HEK293 (cell line): ENCODE results near the gene CCSER1.
A peak's percentile ranks its signal among the peaks of the same experiment; 100 is the strongest.

Experiments
- CTCF ChIA-PET: fragments of 350-600 bp; formaldehyde crosslinking; extraction: SDS; loops from one replicate; lab custom pipeline; 2021; ENCODE audit warnings: antibody characterized with exemption; lab: Yijun Ruan, JAX
- POLR2A ChIA-PET: fragments of 300-600 bp; formaldehyde crosslinking; extraction: SDS; loops from one replicate; lab custom pipeline; 2020; ENCODE audit warnings: antibody characterized with exemption, inconsistent platforms; lab: Yijun Ruan, JAX
- H3K27ac ChIP-seq: fragments of 200-500 bp; sonication (Bioruptor generic); 2 replicates; pipeline ENCODE4 v1.5.1; 2014; ENCODE audit warnings: low read depth, low read length, control low read depth, inconsistent platforms; ENCODE audit errors: extremely low read depth
- H3K36me3 ChIP-seq, 2 experiments: fragments of 200-500 bp in 1 of 2; sonication (Bioruptor generic) in 1 of 2; 1 replicate in 1 of 2; 2 replicates in 1 of 2; pipeline ENCODE4 v1.5.1; 2014 to 2017; ENCODE audit warnings: inconsistent platforms in 2 of 2, low read length in 2 of 2; ENCODE audit not compliant: control insufficient read depth in 2 of 2, insufficient read depth in 1 of 2
- H3K4me1 ChIP-seq: fragments of 200-500 bp; sonication (Bioruptor generic); 2 replicates; pipeline ENCODE4 v1.5.1; 2014; ENCODE audit warnings: mild to moderate bottlenecking, low read length, inconsistent platforms; ENCODE audit not compliant: control insufficient read depth, insufficient read depth
- H3K4me3 ChIP-seq: 2 replicates; pipeline ENCODE4 v1.5.1; 2011; ENCODE audit warnings: low read depth, mild to moderate bottlenecking, control low read depth, low read length, moderate library complexity
- H3K9me3 ChIP-seq: fragments of 200-500 bp; sonication (Bioruptor generic); 2 replicates; pipeline ENCODE4 v1.5.1; 2014; ENCODE audit warnings: low read depth, low read length, inconsistent platforms; ENCODE audit not compliant: control insufficient read depth, insufficient read depth
- ATF2 ChIP-seq: fragments of 450-650 bp; formaldehyde crosslinking; IDR thresholded peaks from 2 replicates; pipeline ENCODE4 v1.5.1; 2016; ENCODE audit warnings: missing biosample characterization, missing genetic modification characterization, low read depth
- EGR2 ChIP-seq: fragments of 450-650 bp; formaldehyde crosslinking; IDR thresholded peaks from 2 replicates; pipeline ENCODE4 v1.5.1; 2016; ENCODE audit warnings: low read depth, missing biosample characterization, missing genetic modification characterization
- HOXA7 ChIP-seq: sonication (generic); formaldehyde crosslinking; IDR thresholded peaks from 2 replicates; pipeline ENCODE4 v1.8.1; 2022; ENCODE audit warnings: missing genetic modification reagents, borderline replicate concordance
- KLF7 ChIP-seq: fragments of 450-650 bp; formaldehyde crosslinking; IDR thresholded peaks from 2 replicates; pipeline ENCODE4 v1.5.1; 2016; ENCODE audit warnings: missing biosample characterization, missing genetic modification characterization, borderline replicate concordance
- MZF1 ChIP-seq: fragments of 450-650 bp; formaldehyde crosslinking; IDR thresholded peaks from 2 replicates; pipeline ENCODE4 v1.5.1; 2017; ENCODE audit warnings: missing biosample characterization, missing genetic modification characterization, borderline replicate concordance
- SP2 ChIP-seq: fragments of 450-650 bp; formaldehyde crosslinking; IDR thresholded peaks from 2 replicates; pipeline ENCODE4 v1.5.1; 2016; ENCODE audit warnings: missing biosample characterization, missing genetic modification characterization
- WT1 ChIP-seq: fragments of 450-650 bp; formaldehyde crosslinking; IDR thresholded peaks from 2 replicates; pipeline ENCODE4 v1.5.1; 2016; ENCODE audit warnings: missing biosample characterization, missing genetic modification characterization
- ZEB2 ChIP-seq: fragments of 450-650 bp; formaldehyde crosslinking; IDR thresholded peaks from 2 replicates; pipeline ENCODE4 v1.5.1; 2016; ENCODE audit warnings: missing biosample characterization, missing genetic modification characterization
- ZNF155 ChIP-seq: fragments of 450-650 bp; formaldehyde crosslinking; IDR thresholded peaks from 2 replicates; pipeline ENCODE4 v1.5.1; 2016; ENCODE audit warnings: missing biosample characterization, missing genetic modification characterization
- ZNF211 ChIP-seq: fragments of 450-650 bp; formaldehyde crosslinking; IDR thresholded peaks from 2 replicates; pipeline ENCODE4 v1.5.1; 2016; ENCODE audit warnings: low read depth, missing biosample characterization, missing genetic modification characterization
- ZNF416 ChIP-seq: fragments of 450-650 bp; formaldehyde crosslinking; IDR thresholded peaks from 2 replicates; pipeline ENCODE4 v1.5.1; 2016; ENCODE audit warnings: missing biosample characterization, missing genetic modification characterization
- ZNF488 ChIP-seq: fragments of 450-650 bp; formaldehyde crosslinking; IDR thresholded peaks from 2 replicates; pipeline ENCODE4 v1.5.1; 2016; ENCODE audit warnings: missing biosample characterization, missing genetic modification characterization
- ZNF514 ChIP-seq: fragments of 450-650 bp; formaldehyde crosslinking; IDR thresholded peaks from 2 replicates; pipeline ENCODE4 v1.5.1; 2016; ENCODE audit warnings: missing biosample characterization, missing genetic modification characterization
- ZNF560 ChIP-seq: fragments of 450-650 bp; formaldehyde crosslinking; IDR thresholded peaks from 2 replicates; pipeline ENCODE4 v1.5.1; 2017; ENCODE audit warnings: missing biosample characterization, missing genetic modification characterization, borderline replicate concordance
- ZNF561 ChIP-seq: fragments of 450-650 bp; IDR thresholded peaks from 2 replicates; pipeline ENCODE4 v1.5.1; 2018; ENCODE audit warnings: missing biosample characterization, missing genetic modification characterization, borderline replicate concordance
- ZNF654 ChIP-seq: fragments of 450-650 bp; formaldehyde crosslinking; IDR thresholded peaks from 2 replicates; pipeline ENCODE4 v1.5.1; 2016; ENCODE audit warnings: low read depth, missing biosample characterization, missing genetic modification characterization
- ZNF707 ChIP-seq: fragments of 450-650 bp; formaldehyde crosslinking; IDR thresholded peaks from 2 replicates; pipeline ENCODE4 v1.5.1; 2016; ENCODE audit warnings: missing biosample characterization, missing genetic modification characterization
- ZNF76 ChIP-seq: fragments of 450-650 bp; formaldehyde crosslinking; IDR thresholded peaks from 2 replicates; pipeline ENCODE4; 2016; ENCODE audit warnings: low read depth, missing biosample characterization, missing genetic modification characterization, borderline replicate concordance
- ZSCAN16 ChIP-seq: fragments of 450-650 bp; formaldehyde crosslinking; IDR thresholded peaks from 2 replicates; pipeline ENCODE4 v1.5.1; 2016; ENCODE audit warnings: missing biosample characterization, missing genetic modification characterization
- TF ChIP-seq, protein P1 (sequence below): fragments of 450-650 bp; formaldehyde crosslinking; IDR thresholded peaks from 2 replicates; pipeline ENCODE4 v1.5.1; 2016; ENCODE audit warnings: missing biosample characterization, missing genetic modification characterization
- TF ChIP-seq, protein P2 (sequence below): fragments of 450-650 bp; formaldehyde crosslinking; conservative IDR thresholded peaks from 2 replicates; pipeline ENCODE4 v1.5.1; 2016; ENCODE audit warnings: low read depth, missing biosample characterization, missing genetic modification characterization

CCSER1 gene

GRCh38 chr4:91116861-91117260, 989.7 kb downstream of the CCSER1 start:
- no peaks in the 10 kb centered on the region for H3K9me3 ChIP-seq
- no peak overlapping the region for H3K27ac ChIP-seq
- POLR2A ChIA-PET: no interaction called here
- CTCF ChIA-PET: interaction anchor here (0.6 to 1.1 kb wide), 6 partner anchors 392 to 1605 kb away, joined by 3 to 4 read pairs (median 4); no protein-coding TSS in a partner anchor
- no peak for TF ChIP-seq ZNF560 (tag by site-specific recombination)
- TF ChIP-seq ZSCAN16 (tag by site-specific recombination): no peak
- no peak for TF ChIP-seq ZEB2 (tag by site-specific recombination)
- no peak for TF ChIP-seq WT1
- no peak for TF ChIP-seq SP2 (tag by site-specific recombination)
- TF ChIP-seq ATF2 (tag by site-specific recombination): no peak
- no peak for TF ChIP-seq ZNF561 (tag by site-specific recombination)
- TF ChIP-seq ZNF155 (tag by site-specific recombination): no peak
- TF ChIP-seq ZNF654 (tag by site-specific recombination): peak; percentile 46
- H3K36me3 ChIP-seq: no peaks in the 10 kb centered on the region
- H3K4me3 ChIP-seq: no peak overlapping the region
- no peaks in the 10 kb centered on the region for H3K4me1 ChIP-seq

DNA sequence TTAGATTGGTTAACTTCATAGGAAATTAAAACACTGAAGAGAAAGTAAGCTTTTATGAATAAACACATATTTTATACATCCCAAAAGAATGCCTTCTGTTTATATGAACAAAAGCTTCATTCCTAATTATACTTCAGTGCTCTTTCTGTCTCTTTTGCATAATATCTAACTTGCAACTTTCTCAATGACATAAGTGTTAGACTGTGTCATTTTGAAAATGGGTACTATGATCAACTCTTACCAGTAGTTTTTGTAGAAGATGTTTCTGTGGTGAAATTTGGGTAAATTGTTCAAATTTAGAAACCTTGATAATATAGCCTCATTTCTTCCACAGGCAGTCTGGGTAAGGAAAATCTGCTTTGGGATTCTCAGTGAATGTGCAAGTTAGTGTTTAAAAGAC, 991.4 kb downstream of the CCSER1 start:
- no peak overlapping the region for H3K4me3 ChIP-seq
- no peaks in the 10 kb centered on the region for H3K36me3 ChIP-seq
- POLR2A ChIA-PET: no interaction called here
- TF ChIP-seq ZNF514 (tag by site-specific recombination) (no peak), ZNF211 (tag by site-specific recombination) (no peak), HOXA7 (CRISPR knock-in tag) (no peak), EGR2 (tag by site-specific recombination) (no peak), MZF1 (tag by site-specific recombination) (no peak), ZNF707 (tag by site-specific recombination) (no peak), KLF7 (no peak), ZNF488 (tag by site-specific recombination) (no peak), ZNF416 (no peak), ZNF76 (tag by site-specific recombination) (no peak)
- TF ChIP-seq, protein P1, sequence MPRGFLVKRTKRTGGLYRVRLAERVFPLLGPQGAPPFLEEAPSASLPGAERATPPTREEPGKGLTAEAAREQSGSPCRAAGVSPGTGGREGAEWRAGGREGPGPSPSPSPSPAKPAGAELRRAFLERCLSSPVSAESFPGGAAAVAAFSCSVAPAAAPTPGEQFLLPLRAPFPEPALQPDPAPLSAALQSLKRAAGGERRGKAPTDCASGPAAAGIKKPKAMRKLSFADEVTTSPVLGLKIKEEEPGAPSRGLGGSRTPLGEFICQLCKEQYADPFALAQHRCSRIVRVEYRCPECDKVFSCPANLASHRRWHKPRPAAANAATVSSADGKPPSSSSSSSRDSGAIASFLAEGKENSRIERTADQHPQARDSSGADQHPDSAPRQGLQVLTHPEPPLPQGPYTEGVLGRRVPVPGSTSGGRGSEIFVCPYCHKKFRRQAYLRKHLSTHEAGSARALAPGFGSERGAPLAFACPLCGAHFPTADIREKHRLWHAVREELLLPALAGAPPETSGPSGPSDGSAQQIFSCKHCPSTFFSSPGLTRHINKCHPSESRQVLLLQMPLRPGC (tag by site-specific recombination): no peak
- TF ChIP-seq, protein P2, sequence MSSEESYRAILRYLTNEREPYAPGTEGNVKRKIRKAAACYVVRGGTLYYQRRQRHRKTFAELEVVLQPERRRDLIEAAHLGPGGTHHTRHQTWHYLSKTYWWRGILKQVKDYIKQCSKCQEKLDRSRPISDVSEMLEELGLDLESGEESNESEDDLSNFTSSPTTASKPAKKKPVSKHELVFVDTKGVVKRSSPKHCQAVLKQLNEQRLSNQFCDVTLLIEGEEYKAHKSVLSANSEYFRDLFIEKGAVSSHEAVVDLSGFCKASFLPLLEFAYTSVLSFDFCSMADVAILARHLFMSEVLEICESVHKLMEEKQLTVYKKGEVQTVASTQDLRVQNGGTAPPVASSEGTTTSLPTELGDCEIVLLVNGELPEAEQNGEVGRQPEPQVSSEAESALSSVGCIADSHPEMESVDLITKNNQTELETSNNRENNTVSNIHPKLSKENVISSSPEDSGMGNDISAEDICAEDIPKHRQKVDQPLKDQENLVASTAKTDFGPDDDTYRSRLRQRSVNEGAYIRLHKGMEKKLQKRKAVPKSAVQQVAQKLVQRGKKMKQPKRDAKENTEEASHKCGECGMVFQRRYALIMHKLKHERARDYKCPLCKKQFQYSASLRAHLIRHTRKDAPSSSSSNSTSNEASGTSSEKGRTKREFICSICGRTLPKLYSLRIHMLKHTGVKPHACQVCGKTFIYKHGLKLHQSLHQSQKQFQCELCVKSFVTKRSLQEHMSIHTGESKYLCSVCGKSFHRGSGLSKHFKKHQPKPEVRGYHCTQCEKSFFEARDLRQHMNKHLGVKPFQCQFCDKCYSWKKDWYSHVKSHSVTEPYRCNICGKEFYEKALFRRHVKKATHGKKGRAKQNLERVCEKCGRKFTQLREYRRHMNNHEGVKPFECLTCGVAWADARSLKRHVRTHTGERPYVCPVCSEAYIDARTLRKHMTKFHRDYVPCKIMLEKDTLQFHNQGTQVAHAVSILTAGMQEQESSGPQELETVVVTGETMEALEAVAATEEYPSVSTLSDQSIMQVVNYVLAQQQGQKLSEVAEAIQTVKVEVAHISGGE (tag by site-specific recombination): no peak
- no peaks in the 10 kb centered on the region for H3K9me3 ChIP-seq
- no peaks in the 10 kb centered on the region for H3K4me1 ChIP-seq
- CTCF ChIA-PET: no interaction called here
- H3K27ac ChIP-seq: no peak overlapping the region
